ENCODE measurements around the gene MEF2D. TPM values are rescaled to one million over a fixed set of nuclear protein-coding genes. Genes with fewer than 3 reads are reported as not detected.

Gene MEF2D
- total RNA-seq, 1 donor from 2014 or later: 52.6 TPM

DNA sequence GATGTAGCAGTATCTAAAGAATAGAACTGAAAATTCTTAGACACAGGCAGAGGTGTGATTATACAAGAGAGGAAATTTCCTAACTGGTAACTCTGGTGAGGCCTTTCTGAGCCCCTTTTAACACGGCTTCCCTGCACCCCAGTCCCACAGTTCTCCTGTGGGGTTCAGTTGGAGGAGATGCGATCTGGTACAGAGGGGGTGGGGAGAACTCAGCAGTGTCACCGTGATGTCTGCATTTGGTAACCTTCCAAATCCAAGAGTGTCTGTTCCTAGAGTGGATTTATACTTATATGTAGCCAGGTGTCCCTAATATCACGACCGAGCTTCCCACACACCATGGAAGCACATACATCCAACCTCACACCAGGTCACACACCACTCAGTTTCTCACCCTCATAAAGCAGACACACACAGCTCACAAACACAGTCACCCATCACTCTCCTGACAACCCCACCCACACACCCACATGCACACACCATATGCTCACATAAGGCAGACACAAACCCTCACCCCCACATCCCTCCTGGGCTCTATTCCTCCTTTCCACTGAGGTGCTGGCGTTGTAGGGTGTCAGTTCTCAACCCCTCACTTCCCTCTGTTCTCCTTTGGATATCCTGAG is 83.1 kb downstream of the MEF2D start:
- intact Hi-C loops (cut with micrococcal nuclease): no loop called here

DNA sequence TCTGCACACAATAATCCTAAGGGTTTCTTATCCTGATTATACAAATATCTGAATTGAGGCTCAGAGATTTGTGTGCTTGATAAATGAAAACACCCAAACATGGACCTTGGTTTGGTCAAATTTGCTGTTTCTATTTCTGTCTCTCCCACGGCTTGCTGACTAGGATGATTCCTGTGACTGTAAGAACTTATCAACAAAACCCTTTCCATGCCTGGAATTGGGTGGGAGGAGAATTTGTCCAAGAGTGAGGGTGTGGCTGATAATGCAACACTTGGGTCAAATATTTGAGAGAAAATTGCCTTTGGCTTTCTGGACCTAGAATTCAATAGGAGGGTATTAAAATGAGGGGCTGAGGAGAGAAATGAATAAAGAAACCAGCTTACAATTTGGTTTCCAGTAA is 83.6 kb downstream of the MEF2D start:
- intact Hi-C loops (cut with micrococcal nuclease): no loop called here

DNA sequence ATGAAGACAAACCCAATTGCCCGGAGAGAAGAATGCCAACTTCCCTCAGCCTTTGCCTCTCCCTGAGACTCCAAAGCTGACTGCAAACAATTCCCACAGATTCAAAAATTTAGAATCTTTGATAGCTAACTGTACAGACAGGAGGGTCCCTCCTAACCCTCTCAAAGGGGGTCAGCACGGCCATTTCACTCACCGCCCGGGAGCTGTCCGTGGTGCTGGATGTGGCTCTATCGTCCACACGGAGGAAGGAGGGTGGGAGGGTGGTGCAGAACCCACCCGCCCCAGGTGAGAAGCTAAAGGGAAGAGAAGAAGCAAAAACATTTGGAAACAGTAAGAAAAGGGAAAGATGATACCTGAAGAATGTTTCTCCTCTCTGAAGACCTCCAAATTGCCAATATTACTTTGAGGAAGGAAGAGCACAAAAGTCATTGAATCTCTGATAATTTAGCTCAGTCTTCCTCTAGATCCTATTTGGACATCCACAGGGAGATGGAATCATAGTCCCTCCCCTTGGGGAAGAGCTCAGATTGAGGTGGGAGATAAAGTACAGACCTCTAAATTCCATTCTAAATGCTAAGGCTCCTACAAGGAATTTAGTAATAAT is 86.0 kb downstream of the MEF2D start:
- intact Hi-C loops (cut with micrococcal nuclease): no loop called here

Other genes starting within 250 kb of the MEF2D start
- 70.6 and 71.5 TPM in 2 replicates for gene SMG5, start 217.9 kb downstream of the MEF2D start, total RNA-seq
- gene TMEM79, start 216.4 kb downstream of the MEF2D start, total RNA-seq: 8.4 and 8.5 TPM in 2 replicates
- gene GLMP, start 205.1 kb downstream of the MEF2D start, total RNA-seq: 37.5 and 45.2 TPM in 2 replicates
- gene VHLL, start 201.5 kb downstream of the MEF2D start, total RNA-seq: not detected in 2 replicates
- 288 and 298 TPM in 2 replicates for gene CCT3, start 162.5 kb downstream of the MEF2D start, total RNA-seq
- 0.59 TPM in 1 of 2 replicates, not detected in the other for gene TSACC, start 162.2 kb downstream of the MEF2D start, total RNA-seq
- not detected in 2 replicates for gene RHBG, start 131.6 kb downstream of the MEF2D start, total RNA-seq
- 9.6 and 11.6 TPM in 2 replicates for gene IQGAP3, start 71.8 kb upstream of the MEF2D start, total RNA-seq
- gene TTC24, start 78.9 kb upstream of the MEF2D start, total RNA-seq: 2.8 and 3.1 TPM in 2 replicates
- 58.2 and 61.7 TPM in 2 replicates for gene NAXE, start 91.0 kb upstream of the MEF2D start, total RNA-seq
- 45.4 and 46.6 TPM in 2 replicates for gene GPATCH4, start 100.7 kb upstream of the MEF2D start, total RNA-seq
- gene HAPLN2, start 118.6 kb upstream of the MEF2D start, total RNA-seq: not detected in 2 replicates
- gene BCAN, start 141.3 kb upstream of the MEF2D start, total RNA-seq: not detected in 2 replicates
- 0.07 and 0.12 TPM in 2 replicates for gene NES, start 176.6 kb upstream of the MEF2D start, total RNA-seq
- gene CRABP2, start 204.8 kb upstream of the MEF2D start, total RNA-seq: 1.7 and 1.8 TPM in 2 replicates
- gene METTL25B, start 227.7 kb upstream of the MEF2D start, total RNA-seq: 30.6 and 35.8 TPM in 2 replicates
- gene ISG20L2, start 228.0 kb upstream of the MEF2D start, total RNA-seq: 55.7 and 59.7 TPM in 2 replicates
- 61.0 and 67.4 TPM in 2 replicates for gene MRPL24, start 240.3 kb upstream of the MEF2D start, total RNA-seq